ENCODE measurements around the gene ITCH.
"Not testable (repeated sequence)": the region's sequence is repeated elsewhere in the genome, so short reads cannot be mapped to it uniquely, and the experiment has no call there.

The ITCH gene

DNA sequence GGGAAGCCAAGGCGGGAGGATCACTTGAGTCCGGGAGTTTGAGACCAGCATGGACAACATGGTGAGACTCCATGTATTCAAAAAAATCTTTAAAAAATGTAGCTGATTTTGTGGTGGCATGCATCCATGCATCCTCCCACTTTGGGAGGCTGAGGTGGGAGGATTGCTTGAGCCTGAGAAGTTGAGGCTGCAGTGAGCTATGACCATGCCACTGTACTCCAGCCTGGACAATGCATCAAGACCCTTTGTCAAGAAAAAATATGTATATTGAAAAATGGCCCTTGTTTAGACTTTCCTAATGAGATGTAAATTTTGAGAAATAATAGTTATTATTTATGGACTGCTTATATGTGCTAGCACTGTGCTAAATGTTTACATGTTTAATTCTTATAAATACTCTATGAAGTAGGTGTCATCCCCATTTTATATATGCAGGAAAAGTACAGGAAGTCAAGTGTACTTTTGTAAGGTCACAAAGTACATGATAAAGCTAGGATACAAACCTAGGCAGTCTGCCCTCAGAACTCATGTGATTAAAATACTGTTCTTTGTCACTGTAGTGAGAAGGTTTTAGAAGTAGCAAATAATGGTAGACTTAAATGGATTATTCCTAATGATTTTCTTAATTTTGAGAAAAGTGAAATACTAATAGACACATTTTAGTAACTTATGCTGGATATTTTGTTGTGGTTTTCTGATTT lies 58.8 kb downstream of the ITCH start:
- DNase-seq, result no peak

DNA sequence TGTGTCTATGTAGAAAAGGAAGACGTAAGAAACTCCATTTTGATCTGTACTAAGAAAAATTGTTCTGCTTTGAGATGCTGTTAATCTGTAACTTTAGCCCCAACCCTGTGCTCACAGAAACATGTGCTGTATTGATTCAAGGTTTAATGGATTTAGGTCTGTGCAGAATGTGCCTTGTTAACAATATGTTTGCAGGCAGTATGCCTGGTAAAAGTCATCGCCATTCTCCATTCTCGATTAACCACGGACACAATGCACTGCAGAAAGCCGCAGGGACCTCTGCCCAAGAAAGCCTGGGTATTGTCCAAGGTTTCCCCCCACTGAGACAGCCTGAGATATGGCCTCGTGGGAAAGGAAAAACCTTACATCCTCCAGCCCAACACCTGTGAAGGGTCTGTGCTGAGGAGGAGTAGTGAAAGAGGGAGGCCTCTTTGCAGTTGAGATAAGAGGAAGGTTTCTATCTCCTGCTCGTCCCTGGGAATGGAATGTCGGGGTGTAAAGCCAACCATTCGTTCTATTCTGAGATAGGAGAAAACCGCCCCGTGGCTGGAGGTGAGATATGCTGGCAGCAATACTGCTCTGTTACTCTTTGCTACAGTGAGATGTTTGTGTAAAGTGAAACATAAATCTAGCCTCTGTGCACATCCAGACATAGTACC lies 62.1 kb downstream of the ITCH start:
- not testable (repeated sequence) for DNase-seq

DNA sequence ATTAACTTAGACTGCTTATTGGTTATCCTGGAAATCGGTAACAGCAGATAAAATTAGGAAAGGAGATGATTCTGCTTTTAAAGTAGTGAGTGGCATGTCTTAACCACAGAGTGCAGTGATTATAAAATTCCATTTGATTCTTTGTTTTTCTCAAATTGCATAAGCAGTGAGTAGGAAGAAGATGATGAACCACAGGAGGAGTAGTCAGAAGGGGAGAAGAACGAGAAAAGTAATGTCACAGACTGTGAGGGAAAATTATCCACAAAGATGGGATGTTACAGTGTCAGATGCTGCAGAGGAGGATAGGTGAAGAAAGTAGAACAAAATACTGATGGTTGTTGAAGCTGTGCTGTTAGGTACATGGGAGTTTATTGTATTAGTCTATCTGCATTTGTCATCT lies 63.0 kb downstream of the ITCH start:
- no peak for DNase-seq

DNA sequence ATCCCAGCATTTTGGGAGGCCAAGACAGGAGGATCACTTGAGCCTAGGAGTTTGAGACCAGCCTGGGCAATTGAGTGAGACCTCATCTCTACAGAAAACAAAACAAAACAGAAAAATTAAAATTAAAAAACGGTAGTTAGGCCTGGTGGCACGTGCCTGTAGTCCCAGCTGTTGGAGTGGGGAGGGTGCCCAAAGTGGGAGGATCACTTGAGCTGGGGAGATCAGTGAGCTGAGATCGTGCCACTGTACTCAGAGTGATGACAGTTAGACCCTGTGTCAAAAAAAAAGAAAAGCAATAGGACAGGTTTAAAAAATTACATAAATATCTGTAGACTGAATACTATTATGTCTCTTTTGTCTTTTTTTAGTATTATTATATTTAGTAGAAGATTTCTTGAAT lies 64.3 kb downstream of the ITCH start:
- DNase-seq, result no peak

DNA sequence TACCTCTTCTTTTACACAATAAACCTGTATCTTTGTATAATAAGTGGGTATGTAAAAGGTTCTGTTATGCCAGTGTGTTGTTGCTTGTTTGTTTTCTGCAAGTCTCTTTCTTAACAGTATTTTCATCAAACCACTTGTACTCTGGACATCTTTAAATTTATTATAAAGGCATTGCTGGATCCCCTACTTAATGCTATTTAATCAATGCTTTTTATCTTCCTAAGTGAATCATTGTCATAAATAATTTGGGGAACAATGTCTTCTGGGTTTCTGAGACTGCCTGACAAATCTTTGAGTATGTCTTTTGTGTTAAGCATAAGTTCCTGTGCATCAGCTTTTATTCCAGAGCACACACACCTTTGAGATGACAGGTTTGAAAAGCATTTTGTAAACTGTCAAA lies 64.7 kb downstream of the ITCH start:
- DNase-seq, result no peak

DNA sequence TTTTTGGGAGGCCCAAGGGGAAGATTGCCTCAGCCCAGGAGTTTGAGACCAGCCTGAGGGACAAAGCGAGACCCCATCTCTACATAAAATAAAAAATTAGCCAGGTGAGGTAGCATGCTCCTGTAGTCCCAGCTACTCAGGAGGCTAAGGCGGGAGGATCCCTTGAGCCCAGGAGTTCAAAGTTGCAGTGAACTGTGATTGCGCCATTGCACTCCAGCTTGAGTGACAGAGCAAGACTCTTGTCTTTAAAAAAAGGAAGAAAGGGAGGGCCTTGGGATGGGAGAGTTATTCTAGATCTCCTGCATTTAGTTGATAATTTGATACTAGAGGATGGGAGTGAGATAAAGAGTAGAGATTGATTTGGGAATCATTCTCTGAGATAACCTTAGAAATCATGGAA lies 68.1 kb downstream of the ITCH start:
- DNase-seq, result no peak

DNA sequence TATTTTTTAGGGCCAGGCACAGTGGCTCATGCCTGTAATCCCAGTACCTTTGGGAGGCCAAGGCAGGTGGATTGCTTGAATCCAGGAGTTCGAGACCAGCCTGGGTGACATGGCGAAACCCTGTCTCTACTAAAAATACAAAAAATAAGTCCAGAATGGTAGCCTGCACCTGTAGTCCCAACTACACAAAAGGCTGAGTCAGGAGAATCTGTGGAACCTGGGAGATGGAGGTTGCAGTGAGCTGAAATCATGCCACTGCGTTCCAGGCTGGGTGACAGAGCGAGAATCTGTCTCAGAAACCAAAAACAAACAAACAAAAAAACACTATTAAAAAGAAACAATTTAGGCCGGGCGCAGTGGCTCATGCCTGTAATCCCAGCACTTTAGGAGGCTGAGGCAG lies 69.6 kb downstream of the ITCH start:
- not testable (repeated sequence) for DNase-seq

DNA sequence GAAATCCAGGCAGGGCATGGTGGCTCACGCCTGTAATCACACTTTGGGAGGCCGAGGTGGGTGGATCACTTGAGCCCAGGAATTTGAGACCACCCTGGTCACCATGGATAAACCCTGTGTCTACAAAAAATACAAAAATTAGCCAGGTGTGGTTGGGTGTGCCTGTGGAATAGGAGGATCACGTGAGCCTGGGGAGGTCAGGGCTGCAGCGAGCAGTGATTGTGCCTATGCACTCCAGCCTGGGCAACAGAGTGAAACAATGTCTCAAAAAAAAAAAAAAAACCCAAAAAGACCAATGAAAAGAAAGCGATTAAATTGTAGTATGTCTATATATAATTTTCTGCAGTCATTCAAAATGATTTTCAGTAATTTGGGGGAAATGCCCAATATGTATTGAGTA lies 70.3 kb downstream of the ITCH start:
- no peak for DNase-seq

DNA sequence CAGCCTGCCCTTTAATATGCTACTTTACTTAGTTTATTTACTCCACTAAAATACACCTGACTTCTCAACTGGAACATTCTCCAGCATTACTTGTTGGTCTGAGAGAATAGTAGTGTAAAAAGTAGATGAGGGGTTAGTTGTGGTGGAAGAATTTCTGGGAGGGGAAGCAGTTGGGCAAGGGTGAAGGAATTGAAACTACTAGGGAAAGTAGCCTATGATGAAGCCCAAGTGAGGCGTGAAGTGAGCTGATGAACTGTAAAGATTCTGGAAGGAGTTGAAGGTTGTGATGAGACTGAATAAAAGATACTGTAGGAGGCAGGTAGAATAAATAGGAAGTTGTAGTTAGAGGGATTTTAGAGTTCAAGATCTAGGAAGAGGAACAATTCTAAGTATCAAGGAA lies 72.5 kb downstream of the ITCH start:
- no peak for DNase-seq

DNA sequence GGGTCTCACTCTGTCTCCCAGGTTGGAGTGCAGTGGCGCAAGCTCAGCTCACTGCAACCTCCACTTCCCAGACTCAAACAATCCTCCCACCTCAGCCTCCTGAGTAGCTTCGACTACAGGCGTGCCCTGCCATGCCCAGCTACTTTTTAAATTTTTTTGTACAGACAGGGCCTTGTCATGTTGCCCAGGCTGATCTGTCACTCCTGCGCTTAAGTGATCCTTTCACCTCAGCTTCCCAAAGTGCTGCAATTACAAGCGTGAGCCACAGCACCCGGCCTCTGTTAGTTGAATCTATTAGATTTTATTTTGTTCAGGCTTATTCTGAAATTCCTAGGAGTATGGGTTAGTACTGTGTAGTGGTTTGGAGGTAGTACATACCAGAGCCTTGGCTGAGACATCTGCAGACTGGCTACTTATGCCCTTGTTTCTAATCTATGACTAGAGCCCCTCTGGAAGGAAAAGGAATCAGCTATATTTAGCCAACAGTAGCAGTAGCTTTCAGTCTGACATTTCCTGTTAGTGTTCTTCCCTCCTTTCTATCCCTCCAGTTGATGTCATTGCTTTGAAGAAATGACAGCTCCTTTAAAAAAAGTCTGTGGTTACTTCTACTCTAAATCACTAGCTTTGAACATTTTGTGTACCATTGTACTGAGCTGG lies 74.4 kb downstream of the ITCH start:
- DNase-seq, result no peak

DNA sequence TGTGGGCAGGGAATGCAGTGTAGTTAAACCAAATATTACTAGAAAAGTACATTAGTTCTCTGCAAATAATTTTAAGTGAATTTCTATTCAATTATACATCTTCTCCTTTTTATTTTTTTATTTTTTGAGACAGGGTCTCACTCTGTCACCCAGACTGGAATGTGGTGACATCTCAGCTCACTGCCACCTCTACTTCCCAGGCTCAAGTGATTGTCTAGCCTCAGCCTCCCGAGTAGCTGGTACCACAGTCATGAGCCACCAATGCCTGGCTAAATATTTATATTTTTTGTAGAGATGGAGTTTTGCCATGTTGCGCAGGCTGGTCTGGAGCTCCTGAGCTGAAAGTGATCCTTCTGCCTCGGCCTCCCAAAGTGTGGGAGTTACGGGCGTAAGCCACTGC lies 76.1 kb downstream of the ITCH start:
- DNase-seq, result no peak

DNA sequence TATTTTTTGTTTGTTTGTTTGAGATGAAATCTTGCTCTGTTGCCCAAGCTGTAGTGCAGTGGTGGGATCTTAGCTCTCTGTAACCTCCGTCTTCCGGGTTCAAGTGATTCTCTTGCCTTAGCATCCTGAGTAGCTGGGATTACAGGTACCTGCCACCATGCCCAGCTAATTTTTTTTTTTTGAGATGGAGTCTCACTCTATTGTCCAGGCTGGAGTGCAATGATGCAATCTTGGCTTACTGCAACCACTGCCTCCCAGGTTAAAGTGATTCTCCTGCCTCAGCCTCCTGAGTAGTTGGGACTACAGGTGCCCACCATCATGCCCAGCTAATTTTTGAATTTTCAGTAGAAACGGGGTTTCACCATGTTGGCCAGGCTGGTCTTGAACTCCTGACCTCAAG lies 78.3 kb downstream of the ITCH start:
- DNase-seq, result not testable (repeated sequence)

DNA sequence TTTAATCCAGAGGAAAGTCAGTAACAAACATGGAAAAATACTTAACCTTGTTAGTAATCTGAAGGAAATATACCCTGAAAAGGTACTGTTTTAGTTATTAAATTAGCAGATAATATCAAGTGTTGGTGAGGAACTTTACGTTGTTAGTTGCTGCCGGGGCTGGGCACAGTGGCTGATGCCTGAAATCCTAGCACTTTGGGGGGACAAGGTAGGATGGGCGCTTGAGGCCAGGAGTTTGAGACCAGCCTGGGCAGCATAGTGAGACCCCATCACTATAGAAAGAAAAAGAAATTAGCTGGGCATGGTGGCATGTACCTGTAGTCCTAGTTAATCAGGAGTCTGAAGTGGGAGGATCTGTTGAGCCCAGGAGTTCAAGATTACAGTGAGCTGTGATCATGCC lies 80.5 kb downstream of the ITCH start:
- DNase-seq, result no peak

DNA sequence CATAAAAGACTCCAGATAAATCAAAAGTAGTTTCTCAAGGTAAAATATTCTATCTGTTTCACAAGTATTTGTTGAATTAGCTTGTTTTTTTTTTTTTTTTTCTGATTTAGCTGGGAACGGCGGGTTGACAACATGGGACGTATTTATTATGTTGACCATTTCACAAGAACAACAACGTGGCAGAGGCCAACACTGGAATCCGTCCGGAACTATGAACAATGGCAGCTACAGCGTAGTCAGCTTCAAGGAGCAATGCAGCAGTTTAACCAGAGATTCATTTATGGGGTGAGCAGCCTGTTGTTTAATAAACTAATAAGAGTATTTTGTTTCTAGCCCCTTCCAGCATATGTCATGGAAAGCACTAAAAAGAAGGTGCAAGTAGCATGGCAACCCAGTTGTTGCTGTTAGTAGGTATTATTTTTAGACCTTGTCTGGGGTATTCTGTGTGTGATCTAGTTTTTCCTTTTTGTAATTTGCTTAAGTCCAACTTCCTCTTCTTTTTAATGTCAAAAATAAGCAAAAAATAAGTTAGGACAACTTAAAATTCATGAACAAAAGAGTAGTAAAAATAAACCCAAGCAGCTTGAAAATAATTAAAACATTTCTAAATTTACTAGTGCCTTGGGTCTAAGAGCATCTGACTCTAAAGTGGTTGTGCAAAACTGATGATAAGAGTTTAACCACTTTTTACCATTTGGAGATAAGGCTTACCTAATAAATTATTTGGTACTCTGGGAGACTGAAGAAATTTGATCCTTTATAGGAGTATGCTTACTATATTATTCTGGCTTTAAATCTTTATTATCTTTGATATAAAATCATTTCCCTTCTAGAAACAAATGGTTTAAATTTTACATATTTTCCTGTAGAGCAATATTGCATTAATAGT lies 82.3 kb downstream of the ITCH start:
- no peak for DNase-seq

DNA sequence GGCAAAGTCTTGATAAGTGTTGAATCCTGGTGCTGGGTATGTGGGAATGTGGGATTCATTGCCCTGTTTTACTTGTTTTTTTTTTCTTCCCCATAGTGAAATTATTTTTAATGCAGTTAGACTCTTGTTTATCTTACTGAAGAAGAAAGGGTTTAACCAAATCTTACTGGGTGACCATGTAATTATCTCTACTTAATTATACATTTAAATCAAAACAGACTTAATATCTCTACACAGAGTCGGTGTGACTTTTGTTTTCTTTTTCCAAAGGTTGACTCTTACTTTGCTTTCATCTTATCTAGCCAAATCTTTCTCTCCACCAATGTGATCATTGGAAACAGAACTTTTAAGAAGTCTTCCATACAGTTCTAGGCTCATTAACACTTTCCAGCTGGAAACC lies 85.4 kb downstream of the ITCH start:
- DNase-seq, result no peak

DNA sequence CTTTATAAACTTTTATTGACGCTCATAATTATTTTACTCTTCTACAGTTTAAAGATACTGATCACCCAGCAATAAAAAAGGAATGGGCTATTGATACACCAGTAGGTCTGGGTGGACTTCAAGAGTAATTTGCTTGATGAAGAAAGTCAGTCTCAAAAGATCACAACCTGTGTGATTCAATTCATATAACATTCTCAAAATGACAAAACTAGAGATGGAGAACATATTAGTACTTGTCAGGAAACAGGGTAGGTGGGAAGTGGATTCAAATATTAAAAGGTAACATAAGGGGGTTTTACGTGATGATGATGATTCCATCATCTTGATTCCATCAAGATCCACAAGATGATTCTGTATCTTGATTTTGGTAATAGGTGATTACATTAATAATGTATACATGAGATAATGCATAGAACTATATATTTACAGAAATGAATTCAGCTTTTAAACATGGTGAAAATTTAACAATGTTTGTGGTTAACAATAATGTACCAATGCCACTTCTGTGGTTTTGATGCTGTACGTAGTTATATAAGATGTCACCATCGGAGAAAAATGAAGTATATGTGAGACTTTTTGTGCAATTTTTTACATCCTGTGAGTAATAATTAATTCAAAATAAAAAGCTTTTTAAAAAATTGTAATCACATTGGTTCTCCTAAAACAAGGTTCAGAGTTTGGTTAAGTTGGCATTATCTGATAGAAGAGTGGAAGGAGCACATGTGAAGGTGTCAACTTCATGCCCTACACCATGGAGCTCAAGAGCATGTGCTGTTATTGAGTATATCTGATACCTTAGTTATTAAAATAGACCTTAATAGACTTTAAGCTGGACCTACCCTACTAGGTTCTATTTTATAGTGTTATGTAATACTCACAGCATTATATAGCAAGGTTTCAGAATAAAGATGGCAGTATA lies 86.9 kb downstream of the ITCH start:
- no peak for DNase-seq

DNA sequence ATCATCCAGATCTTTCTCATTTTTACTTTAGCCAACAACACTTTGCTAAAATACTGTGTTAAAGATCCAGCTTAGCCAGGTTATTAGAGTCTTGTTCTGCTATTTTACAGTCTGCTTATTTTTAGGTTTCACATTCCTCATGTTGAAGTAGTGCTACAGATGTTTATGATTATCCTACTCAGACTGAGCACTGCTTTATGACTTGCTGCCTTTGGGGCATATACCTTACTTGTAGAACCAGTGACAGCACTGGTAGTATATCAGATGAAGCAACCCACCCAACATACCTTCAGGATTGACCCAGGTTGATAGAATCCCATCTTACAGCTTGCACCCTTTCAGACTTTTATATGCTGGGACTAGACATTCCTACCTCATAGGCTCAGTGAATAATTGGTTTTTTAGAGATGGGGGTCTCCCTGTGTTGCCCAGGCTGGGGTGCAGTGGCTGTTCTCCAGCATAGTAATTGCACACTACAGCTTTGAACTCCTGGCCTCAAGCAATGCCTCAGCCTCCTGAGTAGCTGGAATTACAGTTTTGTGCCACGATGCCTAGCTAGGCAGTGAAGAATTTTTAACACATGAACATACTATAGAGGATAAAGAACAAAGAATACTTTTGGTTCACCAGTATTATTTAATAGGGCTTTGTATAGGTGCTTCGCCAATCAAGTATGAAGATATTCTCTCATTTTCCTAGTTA lies 89.4 kb downstream of the ITCH start:
- no peak for DNase-seq

DNA sequence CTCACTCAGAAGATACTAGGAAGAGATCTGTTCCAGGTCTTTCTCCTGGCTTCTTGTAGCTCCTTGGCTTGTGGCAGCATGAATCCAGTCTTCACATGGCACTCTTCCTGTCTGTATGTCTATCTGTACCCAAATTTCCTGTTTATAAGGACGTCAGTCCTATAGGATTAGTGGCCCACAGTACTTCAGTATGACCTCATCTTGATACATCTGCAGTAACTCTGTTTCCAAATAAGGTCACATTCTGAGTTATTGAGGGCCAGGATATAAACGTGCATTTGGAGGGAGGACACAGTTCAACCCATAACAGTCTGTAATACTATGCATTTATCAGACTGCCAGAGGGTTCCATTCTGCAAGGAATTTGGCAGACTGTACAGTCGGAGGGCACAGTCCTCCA lies 95.6 kb downstream of the ITCH start:
- no peak for DNase-seq

DNA sequence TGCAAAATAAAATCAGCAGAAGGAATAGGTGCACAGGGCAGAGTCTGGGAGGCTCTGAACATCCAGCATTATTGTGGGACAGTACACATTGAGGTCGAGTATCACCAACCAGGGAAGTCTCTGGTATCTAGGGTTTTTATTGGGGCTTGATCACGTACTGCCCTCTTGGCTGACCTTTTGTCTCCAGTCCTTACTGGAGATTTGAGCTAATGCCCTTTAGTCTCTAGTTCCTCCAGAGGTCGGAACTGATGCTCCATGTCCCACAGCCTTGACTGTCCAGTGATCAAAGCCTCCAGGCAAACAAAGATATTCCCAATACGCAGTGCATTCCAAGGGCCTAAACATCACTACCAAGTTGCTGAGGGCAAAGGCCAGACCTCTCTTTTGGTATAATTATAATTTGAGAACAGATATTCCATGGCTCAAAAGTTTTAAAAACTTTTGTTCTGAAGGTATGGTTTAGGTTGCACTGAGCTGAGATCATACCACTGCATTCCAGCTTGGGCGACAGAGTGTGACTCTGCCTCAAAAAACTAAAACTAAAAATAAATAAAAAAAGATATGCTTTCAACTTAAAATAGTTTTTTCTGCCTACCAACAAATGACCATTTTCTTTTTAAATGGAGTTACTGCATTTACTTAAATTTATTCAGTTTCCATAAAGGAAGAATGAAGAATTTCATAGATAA lies 96.3 kb downstream of the ITCH start:
- no peak for DNase-seq

DNA sequence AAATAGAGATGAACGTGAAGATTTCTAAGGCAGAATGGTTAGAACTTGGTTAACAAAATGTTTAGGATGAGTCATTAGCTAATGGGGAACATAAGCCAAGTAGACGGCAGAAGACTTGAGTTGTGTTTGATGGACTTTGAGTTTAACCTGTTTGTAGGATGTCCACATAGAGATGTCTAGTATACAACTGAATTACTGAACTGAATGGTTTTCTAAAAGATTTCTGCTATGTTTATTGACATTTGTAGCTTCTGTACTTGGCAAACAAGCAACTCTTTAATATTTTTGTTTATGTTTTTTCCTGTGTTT lies 98.7 kb downstream of the ITCH start:
- DNase-seq, result no peak

DNA sequence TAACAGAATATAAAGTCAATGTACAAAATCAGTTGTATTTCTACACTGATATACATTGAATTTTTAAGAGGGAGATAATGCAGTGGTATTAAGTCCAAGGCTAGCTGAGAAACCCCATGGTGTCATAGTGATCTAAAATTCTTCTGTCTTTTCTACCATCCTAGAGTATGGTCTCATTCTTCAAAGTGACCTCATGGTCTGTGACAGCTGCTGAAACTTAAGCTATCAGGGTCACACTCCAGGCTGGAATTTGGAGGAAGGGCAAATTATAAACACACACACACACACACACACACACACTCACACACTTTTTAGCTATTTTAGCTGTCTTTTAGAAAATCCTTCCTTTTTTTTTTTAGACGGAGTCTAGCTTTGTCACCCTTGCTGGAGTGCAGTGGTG lies 105.9 kb downstream of the ITCH start:
- DNase-seq, result no peak
